ENCODE measurements around the gene TEX30.

The TEX30 gene

DNA sequence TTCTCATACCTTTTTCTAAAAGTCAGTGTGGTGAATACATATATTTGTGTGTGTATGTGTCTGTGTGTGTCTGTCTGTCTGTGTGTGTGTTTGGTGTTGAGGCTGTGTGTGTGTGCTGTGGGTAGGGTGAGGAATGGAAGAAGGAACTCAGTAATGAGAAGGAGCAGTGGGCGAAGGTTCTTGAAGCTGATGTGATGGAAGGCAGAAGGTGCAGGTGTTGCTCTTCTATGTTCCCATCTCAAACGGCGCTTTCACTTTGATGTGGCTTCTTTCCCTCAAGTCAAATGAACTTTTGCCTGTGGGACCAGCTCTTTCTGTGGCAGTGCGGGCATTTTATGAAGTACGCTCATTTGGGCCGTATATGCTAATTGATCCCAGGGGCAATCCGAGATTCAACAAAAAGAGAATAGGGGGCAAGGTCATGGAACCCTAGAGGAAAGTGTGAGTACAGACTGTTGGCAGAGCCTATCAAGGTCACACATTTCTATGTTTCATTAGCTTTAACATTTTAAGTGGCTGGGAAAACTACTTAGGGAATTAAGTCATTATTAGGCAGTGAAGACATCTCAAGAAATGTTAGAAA lies 40.5 kb upstream of the TEX30 start:
- POLR2A ChIA-PET = no interaction called here
- TF ChIP-seq, protein P1, sequence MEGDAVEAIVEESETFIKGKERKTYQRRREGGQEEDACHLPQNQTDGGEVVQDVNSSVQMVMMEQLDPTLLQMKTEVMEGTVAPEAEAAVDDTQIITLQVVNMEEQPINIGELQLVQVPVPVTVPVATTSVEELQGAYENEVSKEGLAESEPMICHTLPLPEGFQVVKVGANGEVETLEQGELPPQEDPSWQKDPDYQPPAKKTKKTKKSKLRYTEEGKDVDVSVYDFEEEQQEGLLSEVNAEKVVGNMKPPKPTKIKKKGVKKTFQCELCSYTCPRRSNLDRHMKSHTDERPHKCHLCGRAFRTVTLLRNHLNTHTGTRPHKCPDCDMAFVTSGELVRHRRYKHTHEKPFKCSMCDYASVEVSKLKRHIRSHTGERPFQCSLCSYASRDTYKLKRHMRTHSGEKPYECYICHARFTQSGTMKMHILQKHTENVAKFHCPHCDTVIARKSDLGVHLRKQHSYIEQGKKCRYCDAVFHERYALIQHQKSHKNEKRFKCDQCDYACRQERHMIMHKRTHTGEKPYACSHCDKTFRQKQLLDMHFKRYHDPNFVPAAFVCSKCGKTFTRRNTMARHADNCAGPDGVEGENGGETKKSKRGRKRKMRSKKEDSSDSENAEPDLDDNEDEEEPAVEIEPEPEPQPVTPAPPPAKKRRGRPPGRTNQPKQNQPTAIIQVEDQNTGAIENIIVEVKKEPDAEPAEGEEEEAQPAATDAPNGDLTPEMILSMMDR (IDR thresholded peaks at IDR 0.05; ENCODE audit: control extremely low read depth, extremely low read depth, low read depth, missing control alignments) = no peak
- DNase-seq (ENCODE audit: extremely low spot score) = peak; percentile 20
- CTCF ChIA-PET = interaction anchor here (0.8 to 3.4 kb wide), 13 partner anchors 10 to 234 kb away, joined by 3 to 17 read pairs (median 4); partner anchors contain the start of genes ERCC5 and TEX30

DNA sequence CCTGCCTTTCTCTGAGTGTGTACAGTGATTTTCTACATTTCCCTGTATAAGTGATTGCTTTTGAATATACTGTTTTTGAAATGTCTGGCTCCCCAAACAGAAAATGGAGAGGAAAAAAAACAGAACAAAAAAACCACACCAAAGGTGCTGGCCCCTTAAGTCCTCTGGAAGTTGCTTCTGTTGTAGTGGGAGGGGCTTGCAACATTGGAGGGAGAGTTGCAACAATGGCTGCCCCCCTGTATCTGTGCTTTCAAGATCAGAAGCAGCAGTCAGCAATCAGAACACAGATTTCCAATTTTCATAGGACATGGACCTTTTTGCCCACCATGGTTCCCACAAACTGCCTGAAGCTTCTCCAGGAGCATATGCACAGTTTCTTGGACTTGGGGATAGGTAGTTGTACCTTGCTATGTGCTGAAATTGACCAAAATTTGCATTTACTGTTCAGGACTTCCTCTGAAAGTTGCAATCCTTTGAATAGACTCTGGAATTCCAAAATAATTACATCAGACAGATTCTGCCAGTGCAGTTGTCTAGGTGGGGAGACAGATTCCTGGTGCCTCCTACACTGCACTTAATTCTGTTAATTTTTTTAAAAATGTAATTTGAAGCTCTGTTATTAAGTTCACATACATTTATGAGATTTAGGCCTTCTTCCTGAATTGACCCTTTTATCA lies 39.2 kb upstream of the TEX30 start:
- TF ChIP-seq, protein P1 (IDR thresholded peaks at IDR 0.05; ENCODE audit: control extremely low read depth, extremely low read depth, low read depth, missing control alignments) = no peak
- POLR2A ChIA-PET = no interaction called here
- no peak for DNase-seq (ENCODE audit: extremely low spot score)
- CTCF ChIA-PET = interaction anchor here (0.9 to 3.4 kb wide), 9 partner anchors 9 to 220 kb away, joined by 3 to 17 read pairs (median 4); partner anchors contain the start of genes ERCC5 and TEX30

DNA sequence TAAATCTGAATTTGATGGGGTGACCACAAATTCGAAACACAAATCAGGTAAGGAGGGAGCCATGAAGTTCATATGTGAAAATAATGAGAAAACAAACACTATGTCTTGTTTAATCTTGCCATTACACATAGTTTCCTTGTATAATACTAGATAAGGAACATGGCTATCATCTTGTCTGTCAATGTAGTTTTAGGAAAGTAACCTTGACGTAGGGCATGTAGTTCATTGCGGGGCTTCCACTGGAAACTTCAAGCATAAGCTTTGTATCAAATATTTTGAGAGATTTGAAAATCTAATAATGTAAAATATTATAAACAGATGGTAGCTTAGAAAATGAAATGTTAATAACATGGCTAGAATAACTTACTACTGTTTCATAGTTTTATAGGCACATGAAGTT lies 34.1 kb upstream of the TEX30 start:
- CTCF ChIA-PET = interaction anchor here (1.4 kb wide), 1 partner anchor 21 kb away, joined by 3 read pairs; no protein-coding TSS in a partner anchor
- no peak for DNase-seq (ENCODE audit: extremely low spot score)
- TF ChIP-seq, protein P1 (IDR thresholded peaks at IDR 0.05; ENCODE audit: control extremely low read depth, extremely low read depth, low read depth, missing control alignments) = no peak
- POLR2A ChIA-PET = no interaction called here

DNA sequence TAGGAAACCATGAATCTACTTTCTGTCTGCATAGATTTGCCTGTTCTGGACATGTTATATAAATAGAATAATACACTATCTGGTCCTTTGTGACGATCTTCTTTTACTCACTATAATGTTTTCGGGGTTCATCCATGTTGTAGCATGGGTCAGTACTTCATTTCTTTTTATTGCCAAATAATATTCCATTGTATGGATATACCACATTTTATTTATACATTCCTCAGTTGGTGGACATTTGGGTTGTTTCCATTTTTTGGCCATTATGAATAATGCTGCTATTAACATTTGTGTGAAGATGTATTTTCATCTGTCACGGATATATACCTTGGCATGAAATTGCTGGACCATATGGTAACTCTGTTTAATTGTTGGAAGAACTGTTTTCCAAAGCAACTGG lies 32.1 kb upstream of the TEX30 start:
- ChIA-PET CTCF (interaction anchor here (4.0 kb wide), 1 partner anchor 8 kb away, joined by 17 read pairs; no protein-coding TSS in a partner anchor), POLR2A (no interaction called here)
- DNase-seq (ENCODE audit: extremely low spot score) = no peak
- TF ChIP-seq, protein P1 (IDR thresholded peaks at IDR 0.05; ENCODE audit: control extremely low read depth, extremely low read depth, low read depth, missing control alignments) = no peak

DNA sequence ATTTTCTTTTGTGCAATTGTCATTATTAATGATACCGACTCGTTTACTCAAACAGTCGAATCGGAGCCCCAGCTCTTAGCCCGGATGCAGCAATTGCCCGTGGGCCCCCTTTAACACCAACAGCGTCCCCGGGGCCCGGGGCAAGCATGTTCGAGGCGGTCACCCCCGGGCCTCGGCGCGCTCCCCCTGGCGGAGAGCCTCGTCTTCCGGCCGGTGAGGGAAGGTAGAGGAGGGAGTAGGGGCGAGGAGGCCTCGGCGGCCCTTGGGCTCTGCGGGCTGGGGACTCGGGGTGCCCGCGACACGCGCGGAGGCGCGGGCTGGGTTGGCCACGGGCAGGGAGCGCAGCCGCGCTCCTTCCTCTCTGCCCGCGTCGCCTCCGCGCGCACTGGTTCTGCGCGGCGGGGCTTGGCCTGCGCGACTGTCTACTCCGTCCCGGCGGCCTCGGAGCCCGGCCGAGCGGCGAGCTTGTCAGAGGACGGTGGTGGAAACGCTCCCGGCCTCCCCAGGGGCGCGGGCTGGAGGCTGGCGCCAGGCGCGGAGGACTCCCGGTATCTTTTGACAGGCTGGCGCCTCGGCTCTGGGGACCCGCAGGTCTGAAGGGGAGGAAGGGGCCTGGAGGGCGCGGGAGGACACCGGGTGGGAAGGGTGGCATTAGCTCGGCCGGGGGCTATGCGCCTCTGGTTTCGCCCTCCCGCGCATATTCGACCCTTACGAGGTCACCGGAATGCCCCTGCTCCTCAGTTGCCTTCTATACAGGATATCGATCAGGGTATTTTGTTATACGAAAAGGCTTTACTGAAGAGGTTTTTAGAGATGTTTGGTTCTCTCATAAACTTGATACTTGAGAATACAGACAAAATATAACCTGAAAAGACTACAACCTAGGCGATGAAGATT lies 26.8 kb upstream of the TEX30 start:
- peak; percentile 91 for DNase-seq (ENCODE audit: extremely low spot score)
- TF ChIP-seq, protein P1 (IDR thresholded peaks at IDR 0.05; ENCODE audit: control extremely low read depth, extremely low read depth, low read depth, missing control alignments) = peak; percentile 96
- ChIA-PET POLR2A (interaction anchor here (0.9 kb wide), 1 partner anchor 27 kb away, joined by 3 read pairs; the partner anchor contains the start of gene TEX30), CTCF (interaction anchor here (0.6 to 3.5 kb wide), 27 partner anchors 9 to 221 kb away, joined by 3 to 24 read pairs (median 5); partner anchors contain the start of genes ERCC5 and TEX30)

All from GM10248 (cell line).